GM20000 (cell line): ENCODE results near the gene FRAS1.

ENCODE experiments used
- DNase-seq: peaks from one replicate; pipeline ENCODE4 v3.0.0; 2012; ENCODE audit warnings: low spot score
- CTCF ChIP-seq: IDR thresholded peaks from 2 replicates; pipeline ENCODE4 v1.5.1; 2012; ENCODE audit warnings: mild to moderate bottlenecking, control low read depth; ENCODE audit errors: extremely low read depth, missing control alignments

The FRAS1 gene

GRCh38 chr4:78342125-78342524 lies 285.0 kb downstream of the FRAS1 start:
- no peak for TF ChIP-seq CTCF
- no peak for DNase-seq

DNA sequence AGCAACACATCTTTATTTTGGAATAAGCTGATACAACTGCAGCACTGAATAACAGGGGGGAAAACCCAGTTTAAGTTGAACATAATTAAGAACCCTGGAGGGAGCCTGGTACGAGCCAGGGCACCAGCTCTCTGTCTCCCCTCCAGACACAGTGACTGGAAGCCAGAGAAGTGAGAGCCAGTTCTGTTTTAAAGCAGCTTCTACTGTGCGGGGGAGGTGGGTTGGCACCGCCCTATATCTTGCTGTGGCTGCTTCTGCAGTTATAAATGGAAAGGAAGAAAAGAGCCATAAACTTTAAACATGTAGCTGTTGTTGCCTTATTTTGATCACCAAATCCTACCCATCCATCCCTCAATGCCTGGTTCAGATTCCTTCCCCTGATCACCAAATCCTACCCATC lies 286.6 kb downstream of the FRAS1 start:
- no peak for DNase-seq
- TF ChIP-seq CTCF, result no peak

- no peak for DNase-seq
- no peak for TF ChIP-seq CTCF
Observed at GRCh38 chr4:78345237-78345636, 288.1 kb downstream of the FRAS1 start.

- no peak for DNase-seq
Observed at GRCh38 chr4:78346222-78346621, 289.1 kb downstream of the FRAS1 start.

DNA sequence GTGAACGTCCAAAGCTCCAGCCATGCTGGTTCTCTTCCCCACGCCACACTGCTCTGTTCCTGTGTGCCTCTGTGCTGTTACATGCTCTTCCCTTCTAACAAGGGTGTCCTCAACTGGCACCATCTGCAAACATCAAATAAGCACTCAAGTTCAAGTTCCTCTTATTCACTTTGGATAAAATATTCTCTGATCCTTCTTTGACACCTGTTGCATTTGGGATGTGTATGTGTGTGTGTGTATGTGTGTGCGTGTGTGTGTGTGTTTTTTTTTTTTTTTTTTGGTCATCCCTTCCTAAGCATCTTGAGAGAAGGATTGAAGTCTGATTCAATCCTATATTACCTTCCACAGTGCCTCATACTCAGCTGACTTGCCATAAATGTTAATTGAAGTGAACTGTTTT lies 290.4 kb downstream of the FRAS1 start:
- no peak for DNase-seq
- TF ChIP-seq CTCF, result no peak

More at GRCh38 chr4:78346222-78346621, 289.1 kb downstream of the FRAS1 start:
- no peak for TF ChIP-seq CTCF

DNA sequence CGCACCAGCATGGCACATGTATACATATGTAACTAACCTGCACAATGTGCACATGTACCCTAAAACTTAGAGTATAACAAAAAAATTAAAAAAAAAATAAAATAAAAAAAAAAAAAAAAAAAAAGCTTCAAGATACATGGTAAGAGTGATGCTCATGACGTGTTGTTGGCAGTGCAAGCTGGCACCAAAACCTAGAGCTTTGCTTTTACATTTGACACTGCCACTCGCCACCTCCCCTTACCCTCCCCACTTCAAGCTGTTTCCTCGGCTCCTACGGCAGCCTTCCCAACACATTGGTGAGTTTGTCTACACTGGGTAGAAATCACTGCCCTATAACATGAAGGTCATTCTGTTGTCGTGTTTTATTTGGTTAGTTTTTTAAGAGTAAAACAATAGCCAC lies 296.8 kb downstream of the FRAS1 start:
- TF ChIP-seq CTCF, result no peak
- no peak for DNase-seq

DNA sequence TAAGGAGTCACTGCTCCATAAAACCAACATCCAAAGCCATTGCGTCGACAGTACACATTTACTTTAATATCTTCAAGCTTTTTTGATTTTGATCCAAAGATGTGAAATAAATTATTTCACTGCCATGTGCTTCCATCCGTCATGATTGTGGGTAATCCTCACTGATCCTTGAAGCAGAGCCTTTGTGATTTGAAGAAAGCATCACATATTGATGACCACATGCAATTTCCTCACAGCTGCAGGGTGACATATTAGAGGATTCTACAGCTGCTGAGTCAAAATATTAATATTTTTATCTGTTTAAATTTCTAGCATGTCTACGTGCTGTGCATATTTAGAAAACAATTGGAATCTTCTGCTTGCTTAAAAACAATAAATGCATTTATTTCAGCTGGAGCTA lies 297.7 kb downstream of the FRAS1 start:
- no peak for DNase-seq
- TF ChIP-seq CTCF, result no peak
